GM12878 (cell line): ENCODE data around the gene ATP5PD. TPM values are rescaled to one million over a fixed set of nuclear protein-coding genes. Genes with fewer than 3 reads are reported as not detected.

Experiments used
- ATAC-seq: fragments of 200-7000 bp; cut with Tn5 transposase; 3 replicates; pipeline ENCODE4 v1.9.1; 2020; ENCODE audit warnings: mild to moderate bottlenecking, moderate library complexity
- BruUV-seq: library from RNA; stranded (reverse); fragments of 400-500 nt; replicated peaks from 2 replicates; lab custom pipeline; 2021; lab: Mats Ljungman, UMichigan
- CTCF ChIA-PET: fragments of 300-600 bp; sonication (Branson Sonifier 250); formaldehyde crosslinking; extraction: SDS; loops from one replicate; lab custom pipeline; 2021; ENCODE audit warnings: inconsistent platforms; lab: Yijun Ruan, JAX
- POLR2A ChIA-PET: fragments of 350-600 bp; formaldehyde crosslinking; extraction: SDS; loops from one replicate; lab custom pipeline; 2021; ENCODE audit warnings: inconsistent platforms; lab: Charles Lee
- RAD21 ChIA-PET: fragments of 300-600 bp; sonication (Branson Sonifier 250); formaldehyde crosslinking; loops from one replicate; lab custom pipeline; 2023; ENCODE audit warnings: antibody characterized with exemption; ENCODE audit not compliant: unreplicated experiment; lab: Charles Lee
- SMC1A ChIA-PET: fragments of 300-600 bp; sonication (Branson Sonifier 250); formaldehyde crosslinking; loops from one replicate; lab custom pipeline; 2023; ENCODE audit not compliant: unreplicated experiment, uncharacterized antibody; lab: Charles Lee
- DNase-seq: peaks from one replicate; pipeline ENCODE4 v3.0.0-alpha.2; 2011; ENCODE audit warnings: low read depth, low spot score
- FAIRE-seq: peaks from 3 replicates; lab custom pipeline; 2011; peaks lifted over from hg19 to GRCh38; lab: Jason Lieb, UNC
- H2AFZ ChIP-seq: 2 replicates; pipeline ENCODE4 v1.6.0; 2011; ENCODE audit warnings: low read depth, low read length, control low read depth; ENCODE audit not compliant: control insufficient read depth
- H3K27ac ChIP-seq: 2 replicates; pipeline ENCODE4 v1.5.1; 2011; ENCODE audit warnings: control low read depth; ENCODE audit not compliant: control insufficient read depth, insufficient read depth
- H3K27me3 ChIP-seq, 2 experiments: replicated peaks in 1 of 2; 2 replicates each; pipeline versions ENCODE4 v1.6.0 to v1.6.1; 2011; ENCODE audit warnings: low read length in 1 of 2; ENCODE audit not compliant: control insufficient read depth in 2 of 2, insufficient read depth in 2 of 2
- H3K36me3 ChIP-seq, 2 experiments: 2 replicates each; pipeline ENCODE4 v1.5.1; 2011; ENCODE audit warnings: low read length in 1 of 2; ENCODE audit not compliant: control insufficient read depth in 2 of 2, insufficient read depth in 2 of 2
- H3K4me1 ChIP-seq: 2 replicates; pipeline ENCODE4 v1.6.1; 2011; ENCODE audit warnings: mild to moderate bottlenecking, low read length, moderate library complexity, mixed read lengths; ENCODE audit not compliant: control insufficient read depth, insufficient read depth
- H3K4me2 ChIP-seq: 2 replicates; pipeline ENCODE4 v1.6.0; 2011; ENCODE audit warnings: control low read depth; ENCODE audit not compliant: control insufficient read depth, insufficient read depth
- H3K4me3 ChIP-seq: fragments of 200-600 bp; sonication (generic); 2 replicates; pipeline ENCODE4 v1.5.1; 2016
- H3K79me2 ChIP-seq: 2 replicates; pipeline ENCODE4 v1.6.0; 2011; ENCODE audit warnings: low read length; ENCODE audit not compliant: control insufficient read depth, insufficient read depth
- H3K9ac ChIP-seq: 2 replicates; pipeline ENCODE4 v1.8.0; 2011; ENCODE audit warnings: low read length, control low read depth, mixed read lengths; ENCODE audit not compliant: control insufficient read depth, insufficient read depth
- H3K9me3 ChIP-seq: replicated peaks from 3 replicates; pipeline ENCODE4 v1.5.1; 2011; ENCODE audit warnings: mild to moderate bottlenecking, low read length; ENCODE audit not compliant: control insufficient read depth, insufficient read depth
- H4K20me1 ChIP-seq: 2 replicates; pipeline ENCODE4 v1.6.0; 2011; ENCODE audit not compliant: control insufficient read depth, insufficient read depth
- BCL3 ChIP-seq: IDR thresholded peaks from 2 replicates; pipeline ENCODE4 v1.6.1; 2011; ENCODE audit warnings: borderline replicate concordance, low read depth, mild to moderate bottlenecking, moderate library complexity, low read length; ENCODE audit not compliant: insufficient read depth, poor library complexity, severe bottlenecking
- BRCA1 ChIP-seq: IDR thresholded peaks from 2 replicates; pipeline ENCODE4 v1.6.1; 2011; ENCODE audit warnings: low read depth, low read length, improper control_type of control experiment
- KLF5 ChIP-seq: fragments of 450-650 bp; IDR thresholded peaks from 2 replicates; pipeline ENCODE4 v1.6.1; 2014; ENCODE audit warnings: mild to moderate bottlenecking; ENCODE audit not compliant: partially characterized antibody
- LARP7 ChIP-seq: fragments of 450-650 bp; IDR thresholded peaks from 2 replicates; pipeline ENCODE4 v1.6.1; 2017; ENCODE audit warnings: mild to moderate bottlenecking
- WGBS: methylation state at CpG from one replicate; pipeline ENCODE4 v1.1.6; 2016; ENCODE audit warnings: low lambda C conversion rate; ENCODE audit not compliant: insufficient replicate concordance, insufficient coverage; ENCODE audit errors: missing lambda C conversion rate; 5-methylcytosine and 5-hydroxymethylcytosine counted together
- in situ Hi-C: fragments of 300-500 bp; cut with MboI; formaldehyde crosslinking; loops from 9 replicates; pipeline ENCODE4 v1.14.3; 2018; ENCODE audit warnings: mixed read lengths
- intact Hi-C: fragments of 100-400 bp; cut with micrococcal nuclease; formaldehyde crosslinking; loops from one replicate; pipeline ENCODE4 v1.14.2; 2022; ENCODE audit not compliant: unreplicated experiment
- polyA plus RNA-seq, 11 experiments: library from polyadenylated mRNA; depleted of rRNA in 4 of 11; unstranded in 6 of 11; stranded (reverse) in 5 of 11; fragments of >200 nt; fragmentation: Nextera tagmentation in 4 of 11; fragmentation: Illumina TruSeq in 1 of 11; extraction: Ambion mirVana in 4 of 11; extraction: Trizol in 1 of 11; gene quantifications; 1 replicate in 1 of 11; 2 replicates in 10 of 11; pipeline versions ENCODE4 v1.2.1 to v1.2.3, GENCODE V29; 2011 to 2016; ENCODE audit warnings: inconsistent platforms in 2 of 11, missing spikeins in 2 of 11, low read depth in 1 of 11
- total RNA-seq, 4 experiments: library from RNA; depleted of rRNA in 3 of 4; stranded (reverse); fragments of >200 nt in 3 of 4; fragmentation: Illumina TruSeq in 1 of 4; extraction: Trizol in 1 of 4; gene quantifications; 2 replicates each; pipeline versions ENCODE4 v1.2.1 to v1.2.3, GENCODE V29; 2013 to 2021

The ATP5PD gene
- total and polyA plus RNA-seq, 10 of the 15 experiments (the other 5 are each of a cell fraction or from before 2014, with no cell fraction given) = 172 to 772 (median 321) TPM

DNA sequence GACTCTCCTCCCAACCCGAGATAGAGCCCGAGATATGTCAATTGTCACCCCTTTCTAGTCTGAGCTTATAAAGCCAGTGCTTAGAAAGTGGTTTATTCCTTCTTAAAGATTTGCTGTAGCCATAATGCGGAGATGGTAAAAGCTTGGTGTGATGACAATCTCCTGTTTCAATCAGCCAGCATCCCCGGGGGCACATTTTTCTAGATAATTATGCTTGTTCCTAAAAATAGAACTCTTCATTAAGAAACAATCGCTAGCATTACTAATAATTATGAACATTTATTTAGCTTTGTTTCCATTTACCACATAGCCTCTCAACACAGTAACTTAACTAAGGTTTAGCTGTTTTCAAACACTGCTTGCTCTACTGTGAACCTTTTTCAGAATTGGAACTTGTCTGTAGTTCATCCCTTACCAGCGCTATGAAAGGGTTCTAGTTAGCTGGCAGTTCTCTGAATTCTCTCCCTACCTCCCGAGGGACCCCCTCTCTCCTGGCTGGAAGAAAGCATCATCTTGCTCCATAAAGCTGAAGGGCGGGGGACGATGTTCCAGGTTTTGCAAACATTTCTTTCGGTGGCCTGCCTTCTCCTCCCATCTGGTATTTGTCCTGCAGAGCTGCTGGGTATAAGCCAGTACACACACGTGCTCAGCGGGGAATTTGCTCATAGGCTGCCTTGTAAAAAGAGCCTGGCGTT lies 35.2 kb downstream of the ATP5PD start:
- H3K4me1 ChIP-seq = peaks cover 8% of the 10 kb centered on the region
- in situ Hi-C loops = no loop called here
- ChIA-PET POLR2A (interaction anchor here (0.5 to 3.5 kb wide), 11 partner anchors 14 to 1842 kb away, joined by 3 to 11 read pairs (median 4); partner anchors contain the start of genes ARMC7 and FDXR), RAD21 (interaction anchor here (0.5 to 5.4 kb wide), 7 partner anchors 21 to 278 kb away, joined by 3 to 35 read pairs (median 4); partner anchors contain the start of gene SLC25A19), CTCF (interaction anchor here (0.6 to 3.9 kb wide), 19 partner anchors 12 to 809 kb away, joined by 3 to 64 read pairs (median 4); partner anchors contain the start of genes MIF4GD and SLC16A5), SMC1A (interaction anchor here (0.5 to 4.8 kb wide), 15 partner anchors 8 to 401 kb away, joined by 3 to 23 read pairs (median 4); no protein-coding TSS in a partner anchor)
- ATAC-seq = no peak
- no peak overlapping the region for H3K9ac ChIP-seq
- H3K4me3 ChIP-seq = no peak overlapping the region
- no peaks in the 10 kb centered on the region for H3K36me3 ChIP-seq
- TF ChIP-seq LARP7 (no peak), KLF5 (no peak), BRCA1 (no peak), BCL3 (no peak)
- no peak for FAIRE-seq
- no peak overlapping the region for H3K27ac ChIP-seq
- H4K20me1 ChIP-seq = no peaks in the 10 kb centered on the region
- no peaks in the 10 kb centered on the region; a peak in 1 of 4 replicates for H3K27me3 ChIP-seq
- peaks cover 14% of the 10 kb centered on the region for H3K79me2 ChIP-seq
- peak overlapping the region; percentile 92 for H2AFZ ChIP-seq
- H3K9me3 ChIP-seq = no peaks in the 10 kb centered on the region
- intact Hi-C loops = no loop called here
- H3K4me2 ChIP-seq = peak overlapping the region; percentile 84; the same call in 1 of the 2 replicates
- BruUV-seq = no TSS peak
- WGBS = 82% methylated on average over 13 of the region's 13 CpGs
- no peak for DNase-seq
